HG02588 (cell line): ENCODE measurements around the gene PLA2G4D.
"Not testable (repeated sequence)": the region's sequence is repeated elsewhere in the genome, so short reads cannot be mapped to it uniquely, and the experiment has no call there.

ENCODE experiments used
- ATAC-seq: cut with Tn5 transposase; IDR thresholded peaks from one replicate; pipeline ENCODE4 v1.9.1; 2021; ENCODE audit warnings: mild to moderate bottlenecking, moderate library complexity; ENCODE audit not compliant: unreplicated experiment

Gene PLA2G4D

GRCh38 chr15:42091753-42092397 is 2.5 kb downstream of the PLA2G4D start:
- not testable (repeated sequence) for ATAC-seq

- ATAC-seq: no peak
Observed at GRCh38 chr15:42090781-42091180, 3.6 kb downstream of the PLA2G4D start.

GRCh38 chr15:42090370-42090769 is 4.0 kb downstream of the PLA2G4D start:
- ATAC-seq: no peak

- no peak for ATAC-seq
Observed at GRCh38 chr15:42089942-42090341, 4.4 kb downstream of the PLA2G4D start.

GRCh38 chr15:42088801-42089640 is 5.3 kb downstream of the PLA2G4D start:
- ATAC-seq: no peak

- ATAC-seq: no peak
Observed at GRCh38 chr15:42087926-42088800, 6.2 kb downstream of the PLA2G4D start.

GRCh38 chr15:42087460-42087859 is 6.9 kb downstream of the PLA2G4D start:
- ATAC-seq: no peak

GRCh38 chr15:42085721-42086120 is 8.6 kb downstream of the PLA2G4D start:
- no peak for ATAC-seq

GRCh38 chr15:42085236-42085605 is 9.1 kb downstream of the PLA2G4D start:
- ATAC-seq: no peak

GRCh38 chr15:42084465-42085235 is 9.7 kb downstream of the PLA2G4D start:
- ATAC-seq: no peak

- ATAC-seq: no peak
Observed at GRCh38 chr15:42083916-42084315, 10.4 kb downstream of the PLA2G4D start.

GRCh38 chr15:42083605-42083908 is 10.8 kb downstream of the PLA2G4D start:
- no peak for ATAC-seq

- no peak for ATAC-seq
Observed at GRCh38 chr15:42082823-42083604, 11.3 kb downstream of the PLA2G4D start.

GRCh38 chr15:42082141-42082540 is 12.2 kb downstream of the PLA2G4D start:
- no peak for ATAC-seq

GRCh38 chr15:42080919-42081830 is 13.2 kb downstream of the PLA2G4D start:
- ATAC-seq: no peak

- ATAC-seq: no peak
Observed at GRCh38 chr15:42080186-42080918, 14.0 kb downstream of the PLA2G4D start.

GRCh38 chr15:42079401-42079908 is 14.9 kb downstream of the PLA2G4D start:
- no peak for ATAC-seq

- ATAC-seq: no peak
Observed at GRCh38 chr15:42078903-42079302, 15.5 kb downstream of the PLA2G4D start.
